ENCODE data around the gene MAGI2. TPM values are rescaled to one million over a fixed set of nuclear protein-coding genes. Genes with fewer than 3 reads are reported as not detected.

The MAGI2 gene
- polyA plus RNA-seq, 3 donors = 0.03 to 0.11 TPM; not detected in 1

- no peak overlapping the region for H3K4me3 ChIP-seq (replicated peaks in 1 of 3; ENCODE audit: low read depth in 2 of 3, low read length in 3 of 3)
- Mint-ChIP-seq H3K4me1 (no peaks in the 10 kb centered on the region), H3K27me3 (ENCODE audit: low read depth in 3 of 3) (peaks cover 0 to 2% (median 0%) of the 10 kb centered on the region in 3 donors), H3K4me3 (no peak overlapping the region), H3K27ac (no peak overlapping the region), H3K36me3 (no peaks in the 10 kb centered on the region), H3K9me3 (peaks cover 0 to 5% (median 2%) of the 10 kb centered on the region in 7 donors)
- no peaks in the 10 kb centered on the region for H3K9me3 ChIP-seq (replicated peaks in 1 of 2; ENCODE audit: control insufficient read depth in 1 of 2, insufficient read depth in 1 of 2, low read length in 2 of 2)
- H3K79me2 ChIP-seq (ENCODE audit: insufficient read depth, low read length) = no peaks in the 10 kb centered on the region
- H2AFZ ChIP-seq (ENCODE audit: insufficient read depth, low read depth, low read length, poor library complexity, severe bottlenecking) = no peak overlapping the region
- no peak overlapping the region for H3K27ac ChIP-seq (ENCODE audit: low read depth in 1 of 2, low read length in 2 of 2)
- no peak overlapping the region for H3K4me2 ChIP-seq (replicated peaks; ENCODE audit: extremely low read depth, low read length, poor library complexity, severe bottlenecking)
- no peaks in the 10 kb centered on the region for H3K4me1 ChIP-seq (ENCODE audit: control insufficient read depth in 1 of 2, insufficient read depth in 2 of 2, low read length in 2 of 2)
- TF ChIP-seq CTCF (IDR thresholded peaks at IDR 0.05) = no peak
- no peak for DNase-seq
- 100% methylated on average over 1 of the region's 2 CpGs for WGBS (ENCODE audit: insufficient coverage)
- no peaks in the 10 kb centered on the region for H3K36me3 ChIP-seq (replicated peaks in 1 of 2; ENCODE audit: control insufficient read depth in 1 of 2, insufficient read depth in 2 of 2, low read length in 2 of 2)
- intact Hi-C loops (cut with micrococcal nuclease) = no loop called here
- H4K20me1 ChIP-seq (ENCODE audit: insufficient read depth, low read length) = no peaks in the 10 kb centered on the region
- H3K27me3 ChIP-seq (ENCODE audit: control insufficient read depth in 2 of 2, insufficient read depth in 2 of 2, low read length in 2 of 2) = no peaks in the 10 kb centered on the region
- H3K9ac ChIP-seq (ENCODE audit: insufficient read depth, low read length, poor library complexity, severe bottlenecking) = no peak overlapping the region
Observed at GRCh38 chr7:78967046-78967445, 486.4 kb downstream of the MAGI2 start.

- 90% methylated on average over 2 of the region's 5 CpGs for WGBS (ENCODE audit: insufficient coverage)
- Histone ChIP-seq H3K27me3 (ENCODE audit: control insufficient read depth in 2 of 2, insufficient read depth in 2 of 2, low read length in 2 of 2) (no peaks in the 10 kb centered on the region), H3K36me3 (replicated peaks in 1 of 2; ENCODE audit: control insufficient read depth in 1 of 2, insufficient read depth in 2 of 2, low read length in 2 of 2) (no peaks in the 10 kb centered on the region), H3K4me2 (replicated peaks; ENCODE audit: extremely low read depth, low read length, poor library complexity, severe bottlenecking) (no peak overlapping the region), H3K79me2 (ENCODE audit: insufficient read depth, low read length) (no peaks in the 10 kb centered on the region), H2AFZ (ENCODE audit: insufficient read depth, low read depth, low read length, poor library complexity, severe bottlenecking) (no peak overlapping the region), H4K20me1 (ENCODE audit: insufficient read depth, low read length) (no peaks in the 10 kb centered on the region), H3K27ac (ENCODE audit: low read depth in 1 of 2, low read length in 2 of 2) (no peak overlapping the region), H3K4me1 (ENCODE audit: control insufficient read depth in 1 of 2, insufficient read depth in 2 of 2, low read length in 2 of 2) (no peaks in the 10 kb centered on the region), H3K9me3 (replicated peaks in 1 of 2; ENCODE audit: control insufficient read depth in 1 of 2, insufficient read depth in 1 of 2, low read length in 2 of 2) (no peaks in the 10 kb centered on the region), H3K9ac (ENCODE audit: insufficient read depth, low read length, poor library complexity, severe bottlenecking) (no peak overlapping the region), H3K4me3 (replicated peaks in 1 of 3; ENCODE audit: low read depth in 2 of 3, low read length in 3 of 3) (no peak overlapping the region)
- Mint-ChIP-seq H3K36me3 (no peaks in the 10 kb centered on the region), H3K27ac (no peak overlapping the region), H3K4me1 (no peaks in the 10 kb centered on the region), H3K27me3 (ENCODE audit: low read depth in 3 of 3) (no peaks in the 10 kb centered on the region), H3K9me3 (peaks cover 0 to 2% (median 0%) of the 10 kb centered on the region in 7 donors), H3K4me3 (no peak overlapping the region)
- no peak for DNase-seq
- no peak for TF ChIP-seq CTCF (IDR thresholded peaks at IDR 0.05)
- intact Hi-C loops (cut with micrococcal nuclease) = no loop called here
Observed at GRCh38 chr7:78959477-78959876, 494.0 kb downstream of the MAGI2 start.

Data from CD14-positive monocyte (primary cell).